PC-9 (cell line): ENCODE data around the gene CADM4.

ENCODE experiments used
- CTCF ChIP-seq: fragments of 200-600 bp; sonication (generic); conservative IDR thresholded peaks from 2 replicates; pipeline ENCODE4 v1.6.1; 2017; ENCODE audit warnings: mixed run types, antibody characterized with exemption, mild to moderate bottlenecking, moderate library complexity
- EZH2 ChIP-seq: fragments of 200-600 bp; sonication (generic); IDR thresholded peaks from 2 replicates; pipeline ENCODE4 v1.8.0; 2017; ENCODE audit warnings: antibody characterized with exemption, low read depth

- TF ChIP-seq CTCF (no peak), EZH2 (no peak)
These were observed 18.8 kb upstream of the CADM4 start for GRCh38 chr19:43658494-43658893.
